Limb (tissue), 2 donors: ENCODE measurements around the gene COX8C.
"Not testable (repeated sequence)": the region's sequence is repeated elsewhere in the genome, so short reads cannot be mapped to it uniquely, and the experiment has no call there.

Source experiments
- DNase-seq, 2 donors: peaks; one replicate each; pipeline ENCODE4 v3.0.0-alpha.2; 2016; ENCODE audit errors: extremely low spot score in 2 of 2

COX8C gene

GRCh38 chr14:93320489-93320888 is 26.5 kb upstream of the COX8C start:
- no peak for DNase-seq

DNA sequence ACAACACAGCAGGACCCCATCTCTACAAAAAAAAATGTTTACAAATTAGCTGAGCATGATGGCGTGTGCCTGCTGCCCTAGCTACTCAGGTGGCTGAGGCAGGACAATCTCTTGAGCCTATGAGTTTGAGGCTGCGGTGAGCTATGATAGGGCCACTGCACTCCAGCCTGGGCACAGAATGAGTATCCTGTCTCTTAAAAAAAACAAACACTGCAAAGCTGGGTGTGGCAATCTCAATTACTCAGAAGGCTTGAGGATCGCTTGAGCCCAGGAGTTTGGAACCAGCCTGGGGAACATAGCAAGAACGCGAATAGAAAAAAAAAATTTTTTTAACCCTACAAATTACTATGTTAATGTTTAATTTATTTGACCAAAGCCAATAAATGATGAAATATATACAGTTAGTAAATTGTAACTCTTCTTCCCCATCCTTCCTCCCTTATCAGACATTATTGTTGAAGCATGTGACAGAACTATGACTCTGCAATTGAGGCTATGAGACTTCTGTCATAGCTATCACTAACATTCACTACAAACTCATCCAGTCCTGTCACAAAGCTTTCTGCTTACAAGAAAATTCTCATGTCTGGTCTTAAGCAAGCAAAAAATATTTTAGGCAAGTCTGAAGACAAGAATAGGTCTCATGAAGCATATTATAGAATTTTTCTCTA is 23.9 kb upstream of the COX8C start:
- no peak for DNase-seq

DNA sequence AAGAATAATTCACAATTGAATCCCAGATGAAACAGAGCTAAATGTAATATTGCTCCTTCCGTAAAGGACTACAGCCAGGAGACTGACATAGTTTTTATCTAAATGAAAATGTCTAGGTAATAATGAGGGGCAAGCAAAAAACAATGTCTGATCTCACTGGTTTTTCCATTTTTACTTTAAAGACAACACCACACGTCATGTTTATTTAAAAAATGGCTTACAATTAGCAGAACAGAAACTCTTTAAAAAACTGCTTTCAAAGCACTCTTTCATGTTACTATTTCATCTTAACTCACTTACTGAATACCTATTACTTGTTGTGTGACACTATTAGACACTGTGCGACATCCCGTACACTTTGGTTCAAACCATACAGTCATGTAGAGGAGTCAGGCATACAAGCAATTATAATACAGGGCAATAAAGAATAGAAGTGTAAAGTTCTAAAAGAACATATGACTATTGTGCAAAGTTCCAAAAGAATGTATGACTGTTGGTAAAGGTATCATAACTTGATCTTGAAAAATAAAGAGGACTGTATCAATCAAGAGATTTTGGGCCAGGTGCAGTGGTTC is 23.3 kb upstream of the COX8C start:
- no peak for DNase-seq

- no peak for DNase-seq
Measured at GRCh38 chr14:93326196-93326595, 20.8 kb upstream of the COX8C start.

- DNase-seq = no peak
Measured at GRCh38 chr14:93328546-93328945, 18.4 kb upstream of the COX8C start.

GRCh38 chr14:93329965-93330608 is 16.9 kb upstream of the COX8C start:
- DNase-seq = no peak

DNA sequence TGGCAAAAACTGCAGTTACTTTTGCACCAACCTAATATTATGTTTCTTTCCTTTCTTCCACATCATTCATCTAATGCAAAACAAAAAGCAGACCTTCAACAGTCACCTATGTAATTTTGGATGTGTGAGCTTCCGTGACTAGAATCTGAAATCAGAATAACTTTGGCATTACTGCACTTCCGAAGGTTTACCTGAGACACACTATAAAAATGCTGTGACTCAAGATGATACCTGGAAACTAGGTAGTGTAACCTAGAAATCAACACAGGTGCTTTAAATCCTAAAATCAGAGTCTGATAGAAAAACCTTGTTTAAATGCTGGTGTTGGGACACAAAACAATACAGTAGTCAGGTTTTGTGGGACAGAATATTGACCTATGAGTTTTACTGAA is 16.4 kb upstream of the COX8C start:
- no peak for DNase-seq

GRCh38 chr14:93331002-93331727 is 15.8 kb upstream of the COX8C start:
- DNase-seq = no peak

GRCh38 chr14:93331728-93332396 is 15.1 kb upstream of the COX8C start:
- DNase-seq = no peak

DNA sequence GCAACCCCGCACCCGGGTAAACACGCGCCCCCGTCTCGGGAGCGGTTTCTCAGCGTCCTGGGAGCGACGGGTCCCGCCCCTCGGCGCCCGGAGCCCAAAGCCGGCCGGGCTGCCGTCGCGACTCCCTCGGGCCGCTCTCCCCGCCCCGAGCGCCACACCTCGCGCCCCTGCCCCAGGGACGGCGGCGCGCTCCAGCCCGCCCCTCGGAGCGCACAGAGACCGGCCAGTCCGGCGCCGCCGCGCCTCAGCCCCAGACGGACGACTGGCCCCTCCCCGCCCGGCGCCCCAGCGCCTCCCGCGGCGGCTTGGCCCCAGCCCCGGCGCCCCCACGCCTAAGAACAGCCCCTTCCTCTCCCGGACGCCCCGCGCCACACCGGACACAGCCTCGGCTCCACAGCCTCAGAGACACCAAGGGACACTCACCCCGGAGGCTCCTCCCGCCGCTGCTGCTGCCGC is 14.6 kb upstream of the COX8C start:
- DNase-seq = peak in 1 of 2 donors; percentile 14

DNA sequence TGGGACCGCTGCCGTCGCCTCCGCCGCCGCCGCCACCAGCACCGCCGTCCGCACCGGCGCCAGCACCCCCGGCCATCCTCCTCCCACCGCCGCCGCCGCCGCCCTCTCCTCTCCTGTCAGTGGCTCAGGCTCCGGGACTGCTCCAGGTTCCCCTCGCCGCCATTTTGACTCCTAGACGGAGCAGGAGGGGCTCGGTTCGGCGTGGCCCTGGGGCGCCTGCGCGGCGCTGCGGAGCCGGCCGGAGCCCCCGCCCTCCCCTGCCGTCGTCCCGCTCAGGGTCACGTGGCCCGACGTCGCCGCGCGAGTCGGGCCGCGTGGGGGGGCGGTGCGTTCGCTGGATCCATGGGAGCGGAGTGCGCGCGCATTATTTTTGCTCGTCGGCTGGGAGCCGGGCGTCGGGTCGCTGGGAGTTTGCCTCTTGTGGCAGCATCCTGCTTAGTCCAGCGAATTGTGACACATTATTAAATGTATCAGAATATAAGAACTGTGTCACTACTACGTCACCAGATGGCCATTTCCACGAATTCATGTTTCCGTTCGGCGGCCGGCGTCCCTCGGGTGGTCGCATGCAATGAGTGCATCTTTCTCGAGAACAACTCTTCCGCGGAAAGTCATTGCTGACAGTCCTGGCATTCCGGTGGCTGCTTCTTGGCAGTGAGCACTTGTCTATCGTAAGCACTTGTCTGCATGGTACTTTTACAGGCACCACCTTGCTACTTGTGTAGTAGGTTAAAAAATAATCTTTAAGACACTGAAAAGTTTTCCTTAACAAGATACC is 13.9 kb upstream of the COX8C start, which contains the start of gene BTBD7:
Gene BTBD7, minus strand, starts transcription at position 184 of the 778 bp plus-strand sequence. CDS start 36,985 bp downstream, outside the sequence.
- peak; percentile 97 to 98 for DNase-seq

DNA sequence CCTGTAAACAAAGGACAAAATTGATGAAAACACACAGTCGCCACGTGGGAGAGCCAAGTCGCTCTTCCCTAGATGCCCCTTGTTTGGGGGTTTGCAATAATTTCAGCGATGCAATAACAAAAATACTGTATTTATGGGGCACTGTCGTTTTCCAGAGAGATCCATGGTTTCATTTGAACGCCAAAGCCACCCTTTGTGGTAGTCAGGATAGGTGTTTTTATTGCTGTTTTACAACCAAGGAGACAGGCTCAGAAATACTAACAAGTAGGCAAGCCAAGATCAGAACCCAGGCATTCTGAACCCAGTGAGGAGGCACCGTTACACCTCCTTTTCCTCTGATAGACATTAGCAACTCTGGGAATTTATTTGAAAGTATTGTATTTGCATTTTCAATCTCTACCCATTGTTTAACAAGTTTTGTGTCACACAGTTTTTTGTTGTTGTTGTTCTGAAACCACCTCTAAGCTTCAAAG is 13.3 kb upstream of the COX8C start:
- DNase-seq = no peak

DNA sequence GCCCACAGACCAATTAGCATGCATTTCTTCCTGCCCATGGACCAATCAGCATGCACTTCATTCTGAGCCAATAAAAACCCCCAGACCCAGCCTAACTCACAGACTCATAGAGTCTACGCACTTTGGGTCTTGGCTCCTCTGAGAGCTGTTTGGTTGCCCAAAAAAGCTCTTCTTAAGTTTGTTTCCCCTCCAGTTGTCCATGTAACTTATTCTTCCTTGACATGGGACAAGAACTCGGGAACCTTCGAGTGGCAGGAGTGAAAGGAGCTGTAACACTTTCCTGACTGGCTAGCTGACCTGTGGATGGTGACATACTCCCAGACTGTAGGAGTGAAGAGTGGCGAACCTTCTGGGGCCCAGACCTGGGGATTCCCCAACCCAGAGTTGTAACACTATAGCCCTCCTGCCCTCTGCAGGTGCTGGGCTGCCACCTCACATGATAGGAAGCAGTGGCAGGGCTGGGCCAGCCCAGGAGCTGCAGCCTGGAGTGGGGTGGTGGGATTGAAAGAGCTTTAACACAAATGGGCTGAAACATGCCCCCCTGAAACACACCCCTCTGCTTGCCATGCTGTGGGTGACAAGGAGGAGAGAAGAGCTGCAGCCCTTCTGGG is 9.7 kb upstream of the COX8C start:
- no peak for DNase-seq

DNA sequence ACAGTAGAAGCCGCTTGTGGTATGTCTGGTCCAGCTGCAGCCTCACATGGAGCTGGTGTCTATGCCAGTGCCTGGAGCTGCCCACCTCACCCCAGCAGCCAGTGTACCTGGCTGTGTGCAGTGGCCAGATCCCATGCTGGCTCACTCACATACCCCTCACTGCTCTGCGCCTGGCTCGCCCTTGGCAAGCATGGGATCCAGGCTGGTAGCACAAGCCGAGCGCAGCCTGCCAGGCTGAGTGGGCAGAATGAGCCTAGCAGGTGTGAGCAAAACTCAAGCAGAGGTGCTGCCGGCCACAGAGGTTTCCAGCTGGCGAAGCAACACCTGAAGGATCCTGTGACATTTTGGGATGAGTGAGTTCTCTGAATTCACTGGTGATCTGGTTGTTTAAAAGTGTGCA is 9.1 kb upstream of the COX8C start:
- no peak for DNase-seq

GRCh38 chr14:93343266-93343665 is 3.7 kb upstream of the COX8C start:
- DNase-seq = no peak

DNA sequence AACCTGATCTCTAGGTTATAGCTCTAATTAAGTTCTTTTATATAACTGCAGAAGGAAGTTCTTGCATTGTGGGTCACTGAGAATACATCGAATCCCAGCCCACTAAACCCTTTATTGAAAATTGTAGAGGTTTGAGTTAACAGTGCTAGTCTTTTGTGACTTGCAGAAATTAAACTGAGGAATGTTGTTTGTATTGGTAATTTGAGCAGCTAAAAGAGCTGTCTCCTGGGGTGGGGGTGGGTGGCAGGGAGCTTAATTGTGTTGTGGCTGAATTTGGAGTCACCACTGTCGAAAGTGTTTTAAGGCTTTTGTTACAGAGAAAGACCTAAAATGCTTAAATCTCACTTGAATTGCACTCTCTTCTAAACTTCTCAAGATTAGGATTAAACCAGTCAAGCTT is 3.2 kb upstream of the COX8C start:
- no peak for DNase-seq

GRCh38 chr14:93347850-93348249 is 868 bp downstream of the COX8C start:
- DNase-seq = no peak

GRCh38 chr14:93348292-93348691 is 1.3 kb downstream of the COX8C start:
- no peak for DNase-seq

- not testable (repeated sequence) for DNase-seq
Measured at GRCh38 chr14:93354873-93355272, 7.9 kb downstream of the COX8C start.

DNA sequence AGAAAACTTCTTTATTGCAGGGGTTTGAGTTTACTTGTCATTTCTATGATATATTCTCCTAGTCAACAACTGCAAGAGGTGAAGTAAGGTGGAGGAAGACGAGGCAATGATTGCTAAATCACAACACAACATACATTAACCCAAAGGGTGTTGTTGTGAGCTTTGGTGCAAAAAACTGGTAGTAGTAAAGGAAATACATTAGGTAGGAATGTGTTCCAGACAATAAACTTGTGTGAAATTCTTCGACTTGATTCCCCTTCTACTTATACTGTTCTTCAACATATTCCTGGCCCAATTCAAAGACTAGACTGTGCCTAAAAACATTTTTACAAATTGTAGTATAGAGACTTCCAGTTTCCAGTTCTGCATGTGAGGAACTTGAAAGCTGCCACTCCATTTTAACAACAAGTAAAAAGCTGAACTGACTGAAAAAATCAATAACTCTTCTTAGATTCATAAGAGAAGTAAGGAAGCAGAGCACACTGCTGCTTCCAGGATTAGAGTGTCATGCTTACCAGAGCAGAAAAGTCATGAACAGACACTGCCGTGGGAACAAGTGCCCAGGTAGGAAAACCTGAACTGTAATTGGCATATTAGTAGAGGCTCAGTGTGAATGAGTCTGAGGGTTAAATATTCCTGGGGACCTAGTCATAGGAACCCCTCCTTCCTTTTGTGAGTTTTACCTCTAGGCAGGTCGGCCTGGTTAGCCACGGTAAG is 22.2 kb downstream of the COX8C start:
- no peak for DNase-seq
